ENCODE data around the gene HIBADH. TPM values are rescaled to one million over a fixed set of nuclear protein-coding genes. Genes with fewer than 3 reads are reported as not detected.
A peak's percentile ranks its signal among the peaks of the same experiment; 100 is the strongest.

HIBADH gene
- polyA plus RNA-seq, 2 of the 4 experiments (the other 2 are of a cell fraction): 49.5 to 118 TPM

DNA sequence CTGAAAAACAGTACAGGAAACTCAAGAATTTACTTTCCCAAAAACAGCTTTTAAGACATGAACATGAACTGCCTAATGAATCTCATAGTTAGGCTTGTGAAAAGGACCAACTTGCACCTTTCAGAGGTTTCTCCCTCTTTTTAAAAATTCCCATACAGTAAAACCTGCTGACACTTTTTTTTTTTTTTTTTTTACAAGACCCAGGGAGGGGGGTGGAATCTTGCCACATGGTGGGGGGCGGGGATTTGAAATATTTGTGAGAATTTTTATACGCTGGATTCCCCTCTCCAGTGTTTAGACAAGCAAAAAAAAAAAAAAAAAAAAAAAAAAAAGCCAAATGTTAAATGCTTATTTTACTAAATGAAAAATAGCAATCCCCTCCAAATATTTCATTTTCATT is 57.4 kb downstream of the HIBADH start:
- ATAC-seq: no peak
- no peak for FAIRE-seq
- peak overlapping the region; percentile 44 for H3K4me3 ChIP-seq
- 3% methylated on average over 2 of the region's 2 CpGs for whole genome bisulfite sequencing (ENCODE audit: missing lambda C conversion rate)
- H3K4me1 ChIP-seq: peaks cover 69% of the 10 kb centered on the region
- H3K27ac ChIP-seq: peak overlapping the region; percentile 53 to 79
- H3K9me3 ChIP-seq: no peaks in the 10 kb centered on the region
- POLR2A ChIA-PET: interaction anchor here (0.6 to 1.0 kb wide), 2 partner anchors 50 to 370 kb away, joined by 3 to 6 read pairs; no protein-coding TSS in a partner anchor
- peak; percentile 7 to 24 for DNase-seq (ENCODE audit: low read depth in 1 of 2, low spot score in 1 of 2)
- H3K4me2 ChIP-seq: peak overlapping the region; percentile 75
- CTCF ChIA-PET: interaction anchor here (0.5 to 3.8 kb wide), 19 partner anchors 13 to 1034 kb away, joined by 3 to 25 read pairs (median 5); partner anchors contain the start of gene HOXA13
- TF ChIP-seq, protein P1, sequence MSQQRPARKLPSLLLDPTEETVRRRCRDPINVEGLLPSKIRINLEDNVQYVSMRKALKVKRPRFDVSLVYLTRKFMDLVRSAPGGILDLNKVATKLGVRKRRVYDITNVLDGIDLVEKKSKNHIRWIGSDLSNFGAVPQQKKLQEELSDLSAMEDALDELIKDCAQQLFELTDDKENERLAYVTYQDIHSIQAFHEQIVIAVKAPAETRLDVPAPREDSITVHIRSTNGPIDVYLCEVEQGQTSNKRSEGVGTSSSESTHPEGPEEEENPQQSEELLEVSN (IDR thresholded peaks at IDR 0.05; ENCODE audit: borderline replicate concordance, low read depth): no peak
- TF ChIP-seq FOSL2 (IDR thresholded peaks at IDR 0.05) (no peak), FOSL2 (CRISPR knock-in tag; IDR thresholded peaks at IDR 0.05) (no peak), ESRRA (IDR thresholded peaks at IDR 0.05; ENCODE audit: borderline replicate concordance, low read length) (no peak), BHLHE40 (IDR thresholded peaks at IDR 0.05; ENCODE audit: low read depth, low read length) (no peak), CEBPB (IDR thresholded peaks at IDR 0.05) (no peak), HOXB5 (CRISPR knock-in tag; IDR thresholded peaks at IDR 0.05) (no peak), HOXB13 (CRISPR knock-in tag; IDR thresholded peaks at IDR 0.05; ENCODE audit: low read depth) (no peak), EHF (CRISPR knock-in tag; IDR thresholded peaks at IDR 0.05) (no peak), SREBF2 (IDR thresholded peaks at IDR 0.05) (no peak), RFX5 (IDR thresholded peaks at IDR 0.05) (no peak), NFE2L2 (conservative IDR thresholded peaks at IDR 0.05; ENCODE audit: low read length) (no peak), CBX2 (IDR thresholded peaks at IDR 0.05; ENCODE audit: borderline replicate concordance, low read depth) (no peak), HEYL (CRISPR knock-in tag; IDR thresholded peaks at IDR 0.05) (no peak), TFCP2L1 (CRISPR knock-in tag; IDR thresholded peaks at IDR 0.05) (no peak), ZFP36 (IDR thresholded peaks at IDR 0.05; ENCODE audit: borderline replicate concordance, partially characterized antibody) (no peak), ZNF302 (CRISPR knock-in tag; IDR thresholded peaks at IDR 0.05) (no peak), POLR2AphosphoS2 (conservative IDR thresholded peaks at IDR 0.05; ENCODE audit: low read length) (no peak)
- TF ChIP-seq, protein P2, sequence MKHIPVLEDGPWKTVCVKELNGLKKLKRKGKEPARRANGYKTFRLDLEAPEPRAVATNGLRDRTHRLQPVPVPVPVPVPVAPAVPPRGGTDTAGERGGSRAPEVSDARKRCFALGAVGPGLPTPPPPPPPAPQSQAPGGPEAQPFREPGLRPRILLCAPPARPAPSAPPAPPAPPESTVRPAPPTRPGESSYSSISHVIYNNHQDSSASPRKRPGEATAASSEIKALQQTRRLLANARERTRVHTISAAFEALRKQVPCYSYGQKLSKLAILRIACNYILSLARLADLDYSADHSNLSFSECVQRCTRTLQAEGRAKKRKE (CRISPR knock-in tag; IDR thresholded peaks at IDR 0.05; ENCODE audit: low read depth): no peak
- TF ChIP-seq, protein P3, sequence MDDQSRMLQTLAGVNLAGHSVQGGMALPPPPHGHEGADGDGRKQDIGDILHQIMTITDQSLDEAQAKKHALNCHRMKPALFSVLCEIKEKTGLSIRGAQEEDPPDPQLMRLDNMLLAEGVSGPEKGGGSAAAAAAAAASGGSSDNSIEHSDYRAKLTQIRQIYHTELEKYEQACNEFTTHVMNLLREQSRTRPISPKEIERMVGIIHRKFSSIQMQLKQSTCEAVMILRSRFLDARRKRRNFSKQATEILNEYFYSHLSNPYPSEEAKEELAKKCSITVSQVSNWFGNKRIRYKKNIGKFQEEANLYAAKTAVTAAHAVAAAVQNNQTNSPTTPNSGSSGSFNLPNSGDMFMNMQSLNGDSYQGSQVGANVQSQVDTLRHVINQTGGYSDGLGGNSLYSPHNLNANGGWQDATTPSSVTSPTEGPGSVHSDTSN (IDR thresholded peaks at IDR 0.05): no peak
- TF ChIP-seq, protein P4, sequence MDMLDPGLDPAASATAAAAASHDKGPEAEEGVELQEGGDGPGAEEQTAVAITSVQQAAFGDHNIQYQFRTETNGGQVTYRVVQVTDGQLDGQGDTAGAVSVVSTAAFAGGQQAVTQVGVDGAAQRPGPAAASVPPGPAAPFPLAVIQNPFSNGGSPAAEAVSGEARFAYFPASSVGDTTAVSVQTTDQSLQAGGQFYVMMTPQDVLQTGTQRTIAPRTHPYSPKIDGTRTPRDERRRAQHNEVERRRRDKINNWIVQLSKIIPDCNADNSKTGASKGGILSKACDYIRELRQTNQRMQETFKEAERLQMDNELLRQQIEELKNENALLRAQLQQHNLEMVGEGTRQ (IDR thresholded peaks at IDR 0.05): no peak

DNA sequence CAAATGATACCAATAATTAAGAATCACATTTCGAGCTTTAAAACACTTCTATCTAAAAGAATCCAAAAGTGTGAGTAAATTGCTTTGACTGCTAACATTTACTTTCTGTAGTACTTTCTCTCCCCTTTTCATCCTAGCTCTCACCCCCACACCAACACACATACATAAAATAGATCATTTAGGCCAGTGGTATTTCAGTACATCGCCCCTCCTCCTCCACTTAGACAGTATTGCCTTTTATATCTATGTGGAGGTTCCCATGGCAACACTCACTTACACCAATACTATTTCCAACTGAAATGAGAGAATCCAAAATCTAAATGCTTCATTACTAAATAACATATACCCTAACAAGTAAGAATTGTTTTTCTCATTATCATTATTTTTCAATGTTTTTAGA is 58.9 kb downstream of the HIBADH start:
- Histone ChIP-seq H3K4me2 (peak overlapping the region; percentile 13; the same call in 2 of the 3 replicates), H3K4me1 (peaks cover 61% of the 10 kb centered on the region), H3K4me3 (no peak overlapping the region), H3K9me3 (no peaks in the 10 kb centered on the region), H3K27ac (no peak overlapping the region)
- no peak for TF ChIP-seq EP300 (IDR thresholded peaks at IDR 0.05)
- TF ChIP-seq NR3C1 (IDR thresholded peaks at IDR 0.05): no peak
- no peak for TF ChIP-seq RAD21 (conservative IDR thresholded peaks at IDR 0.05 in 1 of 2, IDR thresholded peaks at IDR 0.05 in 1 of 2)
- no peak for TF ChIP-seq CBX8 (IDR thresholded peaks at IDR 0.05)
- TF ChIP-seq, protein P1 (IDR thresholded peaks at IDR 0.05; ENCODE audit: borderline replicate concordance, low read depth): no peak
- TF ChIP-seq, protein P2 (CRISPR knock-in tag; IDR thresholded peaks at IDR 0.05; ENCODE audit: low read depth): no peak
- no peak for TF ChIP-seq SREBF2 (IDR thresholded peaks at IDR 0.05)
- TF ChIP-seq CEBPB (IDR thresholded peaks at IDR 0.05): no peak
- ATAC-seq (no peak), DNase-seq (ENCODE audit: low read depth in 1 of 2, low spot score in 1 of 2) (no peak), FAIRE-seq (no peak)
- POLR2A ChIA-PET: no interaction called here
- 90% methylated on average over 2 of the region's 2 CpGs for WGBS (ENCODE audit: missing lambda C conversion rate)
- CTCF ChIA-PET: interaction anchor here (0.6 to 3.8 kb wide), 7 partner anchors 66 to 490 kb away, joined by 3 to 25 read pairs (median 4); partner anchors contain the start of gene HOXA13

Data from A549 (cell line).